Loucy (cell line): ENCODE data around the gene CACNA1B.

ENCODE experiments used
- H2AFZ ChIP-seq: fragments of 200-600 bp; sonication (generic); 2 replicates; pipeline ENCODE4 v1.6.0; 2016; ENCODE audit warnings: antibody characterized with exemption, mild to moderate bottlenecking, low read length, moderate library complexity
- H3F3A ChIP-seq: fragments of 200-600 bp; 2 replicates; pipeline ENCODE4 v1.6.0; 2016; ENCODE audit warnings: antibody characterized with exemption, low read depth, mild to moderate bottlenecking
- H3K27me3 ChIP-seq: fragments of 200-600 bp; sonication (generic); 2 replicates; pipeline ENCODE4 v1.6.1; 2014; ENCODE audit warnings: low read length, mild to moderate bottlenecking; ENCODE audit not compliant: insufficient read depth, poor library complexity, severe bottlenecking
- H3K36me3 ChIP-seq: fragments of 200-600 bp; sonication (generic); 2 replicates; pipeline ENCODE4 v1.6.1; 2016; ENCODE audit warnings: low read length; ENCODE audit not compliant: insufficient read depth
- H3K4me1 ChIP-seq: fragments of 200-600 bp; sonication (generic); 2 replicates; pipeline ENCODE4 v1.5.1; 2014; ENCODE audit warnings: low read length, mild to moderate bottlenecking; ENCODE audit not compliant: insufficient read depth, poor library complexity, severe bottlenecking
- H3K4me2 ChIP-seq: fragments of 200-600 bp; sonication (generic); 2 replicates; pipeline ENCODE4 v1.6.0; 2014; ENCODE audit warnings: antibody characterized with exemption, low read length, low read depth, mild to moderate bottlenecking; ENCODE audit not compliant: poor library complexity, severe bottlenecking
- H3K4me3 ChIP-seq: fragments of 200-600 bp; sonication (generic); 2 replicates; pipeline ENCODE4 v1.5.1; 2014; ENCODE audit warnings: low read length, mild to moderate bottlenecking, mixed read lengths; ENCODE audit not compliant: poor library complexity, severe bottlenecking
- H3K79me2 ChIP-seq: fragments of 200-600 bp; sonication (generic); 2 replicates; pipeline ENCODE4 v1.6.1; 2014; ENCODE audit warnings: low read length; ENCODE audit not compliant: insufficient read depth
- H3K9ac ChIP-seq: fragments of 200-600 bp; sonication (generic); 2 replicates; pipeline ENCODE4 v1.6.0; 2014; ENCODE audit warnings: mild to moderate bottlenecking, low read depth, low read length, moderate library complexity; ENCODE audit not compliant: poor library complexity, severe bottlenecking
- H3K9me2 ChIP-seq: fragments of 200-600 bp; sonication (generic); replicated peaks from 2 replicates; pipeline ENCODE4 v1.6.1; 2016; ENCODE audit warnings: low read depth, low read length, mixed read lengths
- H3K9me3 ChIP-seq: fragments of 200-600 bp; sonication (generic); 2 replicates; pipeline ENCODE4 v1.6.1; 2014; ENCODE audit warnings: mild to moderate bottlenecking, antibody characterized with exemption, low read length, low read depth; ENCODE audit not compliant: insufficient read depth
- H4K20me1 ChIP-seq: fragments of 200-600 bp; sonication (generic); 2 replicates; pipeline ENCODE4 v1.6.0; 2014; ENCODE audit warnings: antibody characterized with exemption, low read length, mild to moderate bottlenecking; ENCODE audit not compliant: insufficient read depth, poor library complexity, severe bottlenecking
- CTCF ChIP-seq: fragments of 200-600 bp; sonication (generic); conservative IDR thresholded peaks from 2 replicates; pipeline ENCODE4 v1.5.1; 2014; ENCODE audit warnings: mild to moderate bottlenecking, antibody characterized with exemption, low read length
- EZH2phosphoT487 ChIP-seq: fragments of 200-600 bp; IDR thresholded peaks from 2 replicates; pipeline ENCODE4 v1.6.1; 2018; ENCODE audit warnings: antibody characterized with exemption, mild to moderate bottlenecking, moderate library complexity, borderline replicate concordance

CACNA1B gene

GRCh38 chr9:137879052-137879451, 1.5 kb downstream of the CACNA1B start:
- Histone ChIP-seq H3K4me3 (no peak overlapping the region), H3K36me3 (no peaks in the 10 kb centered on the region), H3K9me3 (peaks cover 15% of the 10 kb centered on the region; the same call in 1 of the 2 replicates), H3F3A (no peaks in the 10 kb centered on the region), H4K20me1 (no peaks in the 10 kb centered on the region), H3K9ac (no peak overlapping the region), H3K27me3 (no peaks in the 10 kb centered on the region), H3K79me2 (no peaks in the 10 kb centered on the region), H3K9me2 (no peaks in the 10 kb centered on the region), H2AFZ (no peak overlapping the region), H3K4me1 (no peaks in the 10 kb centered on the region), H3K4me2 (no peak overlapping the region)
- TF ChIP-seq EZH2phosphoT487, result no peak
- TF ChIP-seq CTCF, result no peak

GRCh38 chr9:137879566-137880150, 2.1 kb downstream of the CACNA1B start:
- no peaks in the 10 kb centered on the region for H3K36me3 ChIP-seq
- H3K9me3 ChIP-seq, result peaks cover 14% of the 10 kb centered on the region; the same call in 1 of the 2 replicates
- no peak overlapping the region for H3K4me2 ChIP-seq
- H2AFZ ChIP-seq, result no peak overlapping the region
- no peaks in the 10 kb centered on the region for H3F3A ChIP-seq
- TF ChIP-seq EZH2phosphoT487 (no peak), CTCF (no peak)
- no peak overlapping the region for H3K4me3 ChIP-seq
- no peaks in the 10 kb centered on the region for H3K79me2 ChIP-seq
- H3K9ac ChIP-seq, result no peak overlapping the region
- H3K4me1 ChIP-seq, result no peaks in the 10 kb centered on the region
- no peaks in the 10 kb centered on the region for H3K9me2 ChIP-seq
- H4K20me1 ChIP-seq, result no peaks in the 10 kb centered on the region
- H3K27me3 ChIP-seq, result no peaks in the 10 kb centered on the region

- no peaks in the 10 kb centered on the region for H3K27me3 ChIP-seq
- no peak overlapping the region for H3K4me3 ChIP-seq
- peaks cover 14% of the 10 kb centered on the region; the same call in 1 of the 2 replicates for H3K9me3 ChIP-seq
- H3K4me2 ChIP-seq, result no peak overlapping the region
- no peaks in the 10 kb centered on the region for H3K79me2 ChIP-seq
- no peaks in the 10 kb centered on the region for H3K9me2 ChIP-seq
- H3K4me1 ChIP-seq, result no peaks in the 10 kb centered on the region
- H3K36me3 ChIP-seq, result no peaks in the 10 kb centered on the region
- H3F3A ChIP-seq, result no peaks in the 10 kb centered on the region
- no peak for TF ChIP-seq CTCF
- TF ChIP-seq EZH2phosphoT487, result no peak
- no peaks in the 10 kb centered on the region for H4K20me1 ChIP-seq
- H2AFZ ChIP-seq, result no peak overlapping the region
- H3K9ac ChIP-seq, result no peak overlapping the region
Observed at GRCh38 chr9:137880160-137880975, 2.8 kb downstream of the CACNA1B start.
